22Rv1 (cell line): ENCODE measurements around the gene MAMDC2.

ENCODE experiments used
- ZFX ChIP-seq: fragments of 450-650 bp; IDR thresholded peaks from 2 replicates; pipeline ENCODE4 v1.6.1; 2017; ENCODE audit warnings: antibody characterized with exemption, borderline replicate concordance
- TF ChIP-seq, protein P1 (sequence below): fragments of 450-650 bp; IDR thresholded peaks from 2 replicates; pipeline ENCODE4 v1.5.1; 2017; ENCODE audit warnings: mild to moderate bottlenecking

DNA sequence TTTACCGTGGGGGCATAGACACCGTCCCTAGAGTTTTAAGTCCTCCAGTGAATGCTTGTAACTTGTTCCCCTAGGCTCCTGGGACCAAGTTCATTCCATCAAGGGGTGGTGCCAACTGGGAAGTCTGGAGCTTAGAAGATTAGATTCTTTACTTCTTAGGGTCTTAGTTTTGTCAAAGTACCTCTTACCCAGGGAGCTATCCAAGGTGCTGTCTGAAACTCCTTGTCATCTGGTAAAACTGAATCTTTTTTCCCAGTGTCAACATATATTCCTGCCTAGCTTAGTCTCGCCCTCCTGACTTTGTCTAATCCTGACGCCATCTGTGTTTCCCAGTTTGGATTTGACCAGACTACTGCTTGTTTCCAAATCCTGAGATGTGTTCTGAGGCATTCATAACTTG, 41.6 kb downstream of the MAMDC2 start:
- TF ChIP-seq, protein P1, sequence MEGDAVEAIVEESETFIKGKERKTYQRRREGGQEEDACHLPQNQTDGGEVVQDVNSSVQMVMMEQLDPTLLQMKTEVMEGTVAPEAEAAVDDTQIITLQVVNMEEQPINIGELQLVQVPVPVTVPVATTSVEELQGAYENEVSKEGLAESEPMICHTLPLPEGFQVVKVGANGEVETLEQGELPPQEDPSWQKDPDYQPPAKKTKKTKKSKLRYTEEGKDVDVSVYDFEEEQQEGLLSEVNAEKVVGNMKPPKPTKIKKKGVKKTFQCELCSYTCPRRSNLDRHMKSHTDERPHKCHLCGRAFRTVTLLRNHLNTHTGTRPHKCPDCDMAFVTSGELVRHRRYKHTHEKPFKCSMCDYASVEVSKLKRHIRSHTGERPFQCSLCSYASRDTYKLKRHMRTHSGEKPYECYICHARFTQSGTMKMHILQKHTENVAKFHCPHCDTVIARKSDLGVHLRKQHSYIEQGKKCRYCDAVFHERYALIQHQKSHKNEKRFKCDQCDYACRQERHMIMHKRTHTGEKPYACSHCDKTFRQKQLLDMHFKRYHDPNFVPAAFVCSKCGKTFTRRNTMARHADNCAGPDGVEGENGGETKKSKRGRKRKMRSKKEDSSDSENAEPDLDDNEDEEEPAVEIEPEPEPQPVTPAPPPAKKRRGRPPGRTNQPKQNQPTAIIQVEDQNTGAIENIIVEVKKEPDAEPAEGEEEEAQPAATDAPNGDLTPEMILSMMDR: no peak
- TF ChIP-seq ZFX: no peak
